Activated CD4-positive, alpha-beta T cell treated with anti-CD3 and anti-CD28 coated beads, Interleukin-2, amount 10 ng/mL, durations not matched to agents 7 days and 5 days (primary cell): Measurements from ENCODE around the gene CC2D2B. TPM values are rescaled to one million over a fixed set of nuclear protein-coding genes. Genes with fewer than 3 reads are reported as not detected.
A peak's percentile ranks its signal among the peaks of the same experiment; 100 is the strongest.
"Not testable (repeated sequence)": the region's sequence is repeated elsewhere in the genome, so short reads cannot be mapped to it uniquely, and the experiment has no call there.

Experiments used
- CTCF ChIA-PET: fragments of 350-600 bp; sonication (Branson Sonifier 250); formaldehyde crosslinking; loops from one replicate; lab custom pipeline; 2021; ENCODE audit warnings: antibody characterized with exemption; lab: Charles Lee
- POLR2A ChIA-PET: fragments of 350-600 bp; sonication (Branson Sonifier 250); formaldehyde crosslinking; loops from one replicate; lab custom pipeline; 2021; ENCODE audit warnings: antibody characterized with exemption; lab: Charles Lee
- DNase-seq: peaks from one replicate; pipeline ENCODE4 v3.0.0-alpha.2; 2020
- H3K27ac Mint-ChIP-seq: one replicate; pipeline ENCODE4 v1.8.0; 2021; ENCODE audit warnings: mild to moderate bottlenecking, moderate library complexity, mixed read lengths
- H3K27me3 Mint-ChIP-seq: one replicate; pipeline ENCODE4 v1.8.0; 2021; ENCODE audit warnings: mixed read lengths
- H3K36me3 Mint-ChIP-seq: one replicate; pipeline ENCODE4 v1.8.0; 2021; ENCODE audit warnings: low read depth, mixed read lengths
- H3K4me1 Mint-ChIP-seq: one replicate; pipeline ENCODE4 v1.8.0; 2021; ENCODE audit warnings: mixed read lengths
- H3K4me3 Mint-ChIP-seq: one replicate; pipeline ENCODE4 v1.8.0; 2021; ENCODE audit warnings: mild to moderate bottlenecking, moderate library complexity, mixed read lengths
- H3K9me3 Mint-ChIP-seq: one replicate; pipeline ENCODE4 v1.8.0; 2021; ENCODE audit warnings: mixed read lengths
- total RNA-seq, 2 experiments: library from RNA; stranded (reverse); gene quantifications; one replicate each; pipeline ENCODE4 v1.2.3, GENCODE V29; 2021

The CC2D2B gene
- total RNA-seq, 2 experiments from 2014 or later: not detected

DNA sequence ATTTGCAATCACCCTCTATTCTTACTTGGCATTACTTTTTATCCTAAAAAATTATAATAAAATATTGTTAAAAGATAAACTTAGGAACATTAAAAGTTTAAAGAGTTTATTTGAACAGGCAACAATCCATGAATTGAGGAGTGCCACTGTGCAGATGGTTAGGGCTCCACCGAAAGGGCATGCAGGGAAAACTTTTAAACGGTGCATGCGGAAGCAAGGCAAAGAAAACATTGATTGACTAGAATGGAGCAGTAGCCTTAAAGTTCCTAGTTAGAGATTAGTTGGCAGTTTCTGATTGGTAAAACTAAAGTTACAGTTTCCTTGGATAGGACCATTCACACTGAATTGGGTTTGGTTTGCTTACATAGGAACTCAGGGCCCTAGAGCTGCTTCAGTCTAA is 17.3 kb downstream of the CC2D2B start:
- H3K4me1 Mint-ChIP-seq: no peaks in the 10 kb centered on the region
- peaks cover 11% of the 10 kb centered on the region for H3K27me3 Mint-ChIP-seq
- H3K9me3 Mint-ChIP-seq: no peaks in the 10 kb centered on the region
- DNase-seq: no peak
- ChIA-PET POLR2A (no interaction called here), CTCF (no interaction called here)
- no peak overlapping the region for H3K27ac Mint-ChIP-seq
- H3K36me3 Mint-ChIP-seq: no peaks in the 10 kb centered on the region
- H3K4me3 Mint-ChIP-seq: no peak overlapping the region

DNA sequence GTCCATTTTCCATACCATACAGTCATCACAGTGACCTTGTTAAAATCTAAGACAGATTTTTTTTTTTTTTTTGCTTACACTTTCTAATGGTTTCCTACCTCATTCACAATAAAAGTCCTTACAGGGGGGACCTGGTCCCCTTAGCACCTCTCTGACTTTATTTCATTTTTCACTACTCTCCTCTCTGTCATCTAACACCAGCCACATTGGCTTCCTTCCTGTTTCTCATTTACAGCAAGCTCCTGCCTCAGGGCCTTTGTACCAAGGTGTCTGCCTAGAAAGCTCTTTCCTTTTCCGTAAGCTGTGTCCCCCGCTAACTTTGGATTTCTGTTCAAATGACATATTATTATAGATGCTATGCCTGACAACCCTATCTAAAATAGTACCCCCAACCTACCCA is 27.7 kb downstream of the CC2D2B start:
- POLR2A ChIA-PET: no interaction called here
- H3K27me3 Mint-ChIP-seq: peaks cover 10% of the 10 kb centered on the region
- DNase-seq: no peak
- H3K4me3 Mint-ChIP-seq: no peak overlapping the region
- H3K4me1 Mint-ChIP-seq: peaks cover 6% of the 10 kb centered on the region
- H3K9me3 Mint-ChIP-seq: no peaks in the 10 kb centered on the region
- H3K27ac Mint-ChIP-seq: no peak overlapping the region
- no peaks in the 10 kb centered on the region for H3K36me3 Mint-ChIP-seq
- CTCF ChIA-PET: no interaction called here

DNA sequence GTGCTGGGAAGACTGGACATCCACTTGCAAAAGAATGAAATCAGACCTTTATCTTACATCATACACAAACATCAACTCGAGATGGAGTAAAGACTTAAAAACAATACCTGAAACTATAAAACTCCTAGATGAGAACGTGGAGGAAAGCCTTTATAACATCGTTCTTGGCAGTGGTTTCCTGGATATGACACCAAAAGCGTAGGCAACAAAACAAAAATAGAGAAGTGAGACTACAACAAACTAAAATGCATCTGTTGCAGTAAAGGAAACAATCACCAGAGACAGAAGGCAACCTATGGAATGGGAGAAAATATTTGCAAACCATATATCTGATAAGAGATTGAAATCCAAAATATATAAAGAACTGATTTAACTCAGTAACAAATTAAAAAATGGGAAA is 33.3 kb downstream of the CC2D2B start:
- H3K27ac Mint-ChIP-seq: no peak overlapping the region
- no peak overlapping the region for H3K4me3 Mint-ChIP-seq
- no peak for DNase-seq
- H3K27me3 Mint-ChIP-seq: peaks cover 1% of the 10 kb centered on the region
- ChIA-PET CTCF (no interaction called here), POLR2A (no interaction called here)
- no peaks in the 10 kb centered on the region for H3K4me1 Mint-ChIP-seq
- H3K9me3 Mint-ChIP-seq: peaks cover 6% of the 10 kb centered on the region
- H3K36me3 Mint-ChIP-seq: no peaks in the 10 kb centered on the region

DNA sequence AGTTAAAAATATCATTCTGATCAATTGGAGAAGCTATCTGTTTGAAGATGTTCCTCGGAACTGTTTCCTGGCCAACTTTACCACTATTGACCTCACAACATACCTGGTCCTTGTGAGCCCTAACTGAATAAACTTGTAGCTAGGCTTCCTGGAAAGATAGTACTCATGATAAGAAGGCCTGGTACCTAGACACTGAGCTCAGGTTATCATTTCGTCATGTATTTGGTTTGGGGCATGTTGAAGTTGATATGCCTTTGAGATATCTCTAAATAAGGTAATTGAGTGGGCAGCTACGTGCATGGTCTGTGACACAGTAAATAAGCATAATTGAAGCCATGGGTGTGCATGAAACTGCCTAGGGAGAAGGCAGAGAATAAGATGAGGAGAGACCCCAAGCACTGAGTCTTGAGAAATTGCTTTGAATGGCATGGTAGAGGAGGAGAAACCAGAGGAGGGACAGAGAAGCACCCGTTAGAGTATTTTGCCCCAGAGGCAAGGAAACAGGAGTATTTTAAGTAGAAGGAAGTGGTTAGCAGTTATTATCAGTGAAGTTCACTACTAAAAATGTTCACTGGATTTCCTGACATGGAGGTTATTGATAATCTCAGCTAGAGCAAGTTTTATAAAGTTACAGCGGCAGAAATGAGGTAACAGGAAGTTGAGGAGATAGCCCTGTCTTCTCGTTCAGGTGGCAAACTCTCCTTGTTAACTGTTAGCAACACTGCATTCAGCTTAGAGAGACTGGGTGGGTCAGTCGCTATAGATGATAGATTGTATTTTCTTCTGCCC is 55.6 kb downstream of the CC2D2B start:
- Mint-ChIP-seq H3K27ac (peak overlapping the region; percentile 87), H3K4me1 (peaks cover 15% of the 10 kb centered on the region), H3K36me3 (no peaks in the 10 kb centered on the region), H3K4me3 (no peak overlapping the region), H3K9me3 (peaks cover 10% of the 10 kb centered on the region), H3K27me3 (peaks cover 2% of the 10 kb centered on the region)
- CTCF ChIA-PET: interaction anchor here (0.7 to 1.2 kb wide), 3 partner anchors 10 to 54 kb away, joined by 3 to 5 read pairs (median 3); no protein-coding TSS in a partner anchor
- POLR2A ChIA-PET: no interaction called here
- DNase-seq: no peak

DNA sequence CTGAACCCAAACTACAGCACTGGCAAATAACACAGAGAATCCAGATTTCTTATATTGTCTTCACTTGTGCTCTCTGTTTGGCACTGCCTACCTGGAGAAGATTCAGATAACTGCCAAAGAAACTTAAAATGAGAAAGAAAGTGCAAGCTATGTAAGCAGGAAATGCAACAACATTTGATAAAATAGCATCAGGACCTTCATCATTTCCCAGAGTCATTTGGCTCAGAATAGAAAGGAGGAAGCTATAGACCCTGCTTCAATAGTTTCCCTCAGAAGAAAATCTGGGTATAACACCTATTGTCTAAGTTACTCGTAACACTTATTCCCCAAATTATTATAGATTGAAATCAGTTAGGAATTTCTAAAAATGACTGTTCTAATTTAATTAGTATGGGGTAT is 56.2 kb downstream of the CC2D2B start:
- ChIA-PET CTCF (interaction anchor here (0.7 to 1.2 kb wide), 3 partner anchors 10 to 53 kb away, joined by 3 to 5 read pairs (median 3); no protein-coding TSS in a partner anchor), POLR2A (no interaction called here)
- Mint-ChIP-seq H3K9me3 (peaks cover 5% of the 10 kb centered on the region), H3K36me3 (no peaks in the 10 kb centered on the region), H3K4me3 (no peak overlapping the region), H3K27me3 (no peaks in the 10 kb centered on the region), H3K27ac (peak overlapping the region; percentile 87), H3K4me1 (peaks cover 15% of the 10 kb centered on the region)
- no peak for DNase-seq

DNA sequence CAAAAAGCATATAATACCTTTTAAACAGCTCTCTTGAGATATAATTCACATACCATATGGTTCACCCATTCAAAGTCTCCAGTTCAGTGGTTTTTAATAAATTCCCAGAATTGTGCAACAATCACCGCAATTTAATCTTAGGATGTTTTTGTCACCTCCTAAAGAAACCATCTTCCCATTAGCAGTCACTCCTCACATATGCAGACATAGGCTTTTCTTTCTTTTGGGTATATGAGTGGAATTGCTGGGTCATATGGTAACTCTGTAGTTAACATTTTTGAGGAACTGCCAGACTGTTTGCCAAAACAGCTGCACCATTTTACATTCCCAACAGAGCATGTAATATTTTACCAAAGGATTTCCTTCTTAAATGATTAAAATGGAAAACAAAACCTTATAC is 57.0 kb downstream of the CC2D2B start:
- no peak overlapping the region for H3K27ac Mint-ChIP-seq
- no peaks in the 10 kb centered on the region for H3K27me3 Mint-ChIP-seq
- CTCF ChIA-PET: interaction anchor here (1.2 kb wide), 1 partner anchor 12 kb away, joined by 5 read pairs; no protein-coding TSS in a partner anchor
- no peak for DNase-seq
- H3K9me3 Mint-ChIP-seq: peaks cover 5% of the 10 kb centered on the region
- peaks cover 15% of the 10 kb centered on the region for H3K4me1 Mint-ChIP-seq
- no peak overlapping the region for H3K4me3 Mint-ChIP-seq
- POLR2A ChIA-PET: no interaction called here
- H3K36me3 Mint-ChIP-seq: no peaks in the 10 kb centered on the region

DNA sequence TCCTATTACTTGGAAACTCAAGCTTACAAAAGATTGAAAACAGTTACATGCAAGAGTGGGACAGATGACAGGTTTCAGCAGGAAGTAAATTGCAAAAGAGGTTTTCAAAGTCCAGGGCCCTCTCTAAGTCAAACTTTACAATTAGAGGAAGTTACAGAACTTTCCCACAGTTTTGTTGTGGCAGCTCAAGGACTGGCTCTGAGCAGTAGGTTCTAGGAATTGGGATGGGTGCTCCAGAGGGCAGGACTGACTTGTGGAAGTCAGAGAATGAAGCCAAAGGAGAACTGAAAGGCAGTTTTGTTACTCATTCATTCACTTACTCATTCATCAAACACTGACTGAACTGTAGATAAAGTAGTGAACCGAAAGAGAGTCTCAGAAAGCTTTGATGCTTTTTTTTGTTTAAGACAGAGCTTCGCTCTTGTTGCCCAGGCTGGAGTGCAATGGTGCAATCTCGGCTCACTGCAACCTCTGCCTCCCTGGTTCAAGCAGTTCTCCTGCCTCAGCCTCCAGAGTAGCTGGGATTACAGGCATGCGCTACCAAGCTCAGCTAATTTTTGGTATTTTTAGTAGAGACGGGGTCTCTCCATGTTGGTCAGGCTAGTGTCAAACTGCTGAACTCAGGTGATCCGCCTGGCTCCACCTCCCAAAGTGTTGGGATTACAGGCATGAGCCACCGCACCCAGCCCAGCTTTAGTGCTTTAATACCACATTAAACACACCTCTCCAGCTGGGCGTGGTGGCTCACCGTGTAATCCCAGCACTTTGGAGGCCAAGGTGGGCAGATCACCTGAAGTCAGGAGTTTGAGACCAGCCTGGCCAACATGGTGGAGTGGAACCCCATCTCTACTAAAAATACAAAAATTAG is 68.8 kb downstream of the CC2D2B start:
- H3K27ac Mint-ChIP-seq: no peak overlapping the region
- no peak overlapping the region for H3K4me3 Mint-ChIP-seq
- ChIA-PET CTCF (interaction anchor here (0.5 kb wide), 1 partner anchor 203 kb away, joined by 3 read pairs; no protein-coding TSS in a partner anchor), POLR2A (no interaction called here)
- no peak for DNase-seq
- no peaks in the 10 kb centered on the region for H3K36me3 Mint-ChIP-seq
- H3K27me3 Mint-ChIP-seq: peaks cover 7% of the 10 kb centered on the region
- H3K4me1 Mint-ChIP-seq: no peaks in the 10 kb centered on the region
- H3K9me3 Mint-ChIP-seq: no peaks in the 10 kb centered on the region

DNA sequence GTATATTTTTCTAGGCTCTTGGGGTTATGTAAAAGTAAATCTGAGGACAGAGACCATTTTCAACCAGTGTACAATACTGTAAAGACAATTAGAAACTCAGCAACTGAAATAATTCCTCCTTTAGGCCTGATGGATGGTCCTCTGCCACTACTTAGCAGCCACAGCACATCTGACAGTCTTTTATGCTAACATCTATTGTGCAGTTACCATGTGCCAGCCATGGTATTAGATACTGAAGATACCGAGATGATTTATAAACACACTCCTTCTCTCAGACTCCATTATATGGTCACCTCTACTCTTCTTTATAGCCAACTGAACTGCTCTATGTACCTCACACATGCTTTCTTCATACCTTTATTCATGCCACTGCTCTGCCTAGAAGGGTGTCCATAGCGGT is 74.4 kb downstream of the CC2D2B start:
- no peak overlapping the region for H3K27ac Mint-ChIP-seq
- H3K27me3 Mint-ChIP-seq: no peaks in the 10 kb centered on the region
- no peaks in the 10 kb centered on the region for H3K36me3 Mint-ChIP-seq
- no peak for DNase-seq
- H3K4me1 Mint-ChIP-seq: no peaks in the 10 kb centered on the region
- POLR2A ChIA-PET: no interaction called here
- no peak overlapping the region for H3K4me3 Mint-ChIP-seq
- CTCF ChIA-PET: interaction anchor here (0.5 kb wide), 1 partner anchor 688 kb away, joined by 4 read pairs; no protein-coding TSS in a partner anchor
- no peaks in the 10 kb centered on the region for H3K9me3 Mint-ChIP-seq

DNA sequence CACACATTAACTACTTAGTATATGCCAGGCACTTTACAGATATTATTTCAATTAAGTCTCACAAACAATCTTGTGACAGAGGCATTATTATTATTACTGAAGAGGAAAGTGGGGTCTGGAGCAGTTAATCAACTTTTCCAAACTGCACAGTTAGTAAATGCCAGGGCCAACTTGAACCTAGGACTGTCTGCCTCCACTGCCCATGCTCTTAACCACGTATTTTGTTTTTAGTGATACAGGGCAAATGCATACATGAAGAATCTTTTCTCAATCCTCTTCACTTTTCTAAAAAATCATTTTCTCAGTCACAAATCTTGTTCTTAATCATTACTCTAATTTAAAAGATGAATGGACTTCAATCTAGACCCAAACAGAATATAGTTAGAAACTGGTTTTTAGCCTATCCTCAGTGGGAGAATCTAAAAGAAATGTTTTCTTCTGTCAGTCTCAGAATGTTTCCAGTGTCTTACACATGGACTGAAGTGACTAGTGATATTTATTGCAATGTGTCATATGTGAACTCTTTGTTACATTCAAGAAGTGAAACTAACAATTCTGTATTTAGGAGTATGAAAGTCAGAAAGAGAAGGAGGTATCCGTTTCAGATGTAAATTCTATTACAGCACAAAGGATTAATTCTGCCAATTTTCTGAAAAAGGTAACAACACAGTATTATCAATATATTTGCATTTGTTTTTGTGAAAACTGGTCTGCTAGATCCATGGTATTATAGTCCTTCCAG is 80.1 kb downstream of the CC2D2B start:
- no peaks in the 10 kb centered on the region for H3K9me3 Mint-ChIP-seq
- POLR2A ChIA-PET: no interaction called here

DNA sequence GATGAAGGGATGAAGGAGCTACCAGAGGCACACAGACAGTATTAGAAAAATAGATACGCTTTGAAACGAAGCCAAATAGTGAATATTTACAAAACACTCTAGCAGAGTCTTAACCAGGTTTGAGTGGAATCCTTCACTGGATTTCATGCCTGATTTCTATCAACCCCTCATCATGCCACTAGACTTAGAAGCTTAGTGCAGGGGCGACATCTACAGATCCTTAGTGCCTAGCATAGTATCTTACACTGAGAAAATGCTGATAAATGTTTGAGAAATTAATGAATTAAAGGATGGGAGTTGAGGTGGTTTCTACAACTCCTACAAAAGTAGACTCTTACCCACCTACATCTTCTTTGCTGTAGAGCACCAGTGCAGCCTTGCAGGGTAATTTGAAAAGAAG is 80.9 kb downstream of the CC2D2B start:
- Mint-ChIP-seq H3K4me1 (no peaks in the 10 kb centered on the region), H3K9me3 (no peaks in the 10 kb centered on the region), H3K4me3 (no peak overlapping the region), H3K27ac (no peak overlapping the region), H3K27me3 (peaks cover 8% of the 10 kb centered on the region), H3K36me3 (no peaks in the 10 kb centered on the region)
- POLR2A ChIA-PET: no interaction called here
- CTCF ChIA-PET: no interaction called here
- no peak for DNase-seq

More for the DNA sequence above, 80.1 kb downstream of the CC2D2B start:
- no peaks in the 10 kb centered on the region for H3K36me3 Mint-ChIP-seq
- no peak overlapping the region for H3K4me3 Mint-ChIP-seq
- no peaks in the 10 kb centered on the region for H3K4me1 Mint-ChIP-seq
- no peak for DNase-seq
- CTCF ChIA-PET: no interaction called here
- peaks cover 8% of the 10 kb centered on the region for H3K27me3 Mint-ChIP-seq
- H3K27ac Mint-ChIP-seq: no peak overlapping the region

DNA sequence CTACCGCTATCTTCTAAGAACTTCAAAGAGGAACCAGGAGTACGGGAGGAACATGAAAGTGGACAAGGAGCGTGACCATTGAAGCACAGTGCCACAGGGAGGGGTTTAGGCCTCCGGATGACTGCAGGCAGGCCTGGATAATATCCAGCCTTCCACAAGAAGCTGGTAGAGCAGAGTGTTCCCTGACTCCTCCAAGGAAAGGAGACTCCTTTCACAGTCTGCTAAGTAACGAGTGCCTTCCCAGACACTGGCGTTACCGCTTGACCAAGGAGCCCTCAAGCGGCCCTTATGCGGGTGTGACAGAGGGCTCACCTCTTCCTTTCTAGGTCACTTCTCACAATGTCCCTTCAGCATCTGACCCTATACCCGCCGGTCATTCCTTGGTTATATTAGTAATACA is 86.6 kb downstream of the CC2D2B start:
- CTCF ChIA-PET: not testable (repeated sequence)

DNA sequence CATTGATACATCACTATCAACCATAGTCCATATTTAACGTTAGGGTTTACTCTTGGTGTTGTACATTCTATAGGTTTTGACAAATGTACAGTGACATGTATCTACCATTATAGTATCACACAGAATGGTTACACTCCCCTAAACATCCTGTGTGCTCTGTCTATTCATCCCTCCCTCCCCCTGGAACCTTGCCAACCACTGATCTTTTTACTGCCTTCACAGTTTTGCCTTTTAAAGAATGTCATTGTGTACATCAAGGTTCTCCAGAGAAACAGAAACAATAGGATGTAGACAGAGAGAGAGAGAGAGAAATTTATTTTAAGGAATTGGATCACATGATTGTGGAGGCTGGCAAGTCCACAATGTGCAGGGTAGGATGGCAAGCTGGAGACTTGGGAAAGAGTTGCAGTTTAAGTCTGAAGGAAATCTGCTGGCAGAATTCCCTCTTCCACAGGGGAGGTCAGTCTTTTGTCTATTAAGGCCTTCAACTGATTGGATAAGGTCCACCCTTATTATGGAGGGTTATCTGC is 90.5 kb downstream of the CC2D2B start:
- Mint-ChIP-seq H3K36me3 (no peaks in the 10 kb centered on the region), H3K4me3 (no peak overlapping the region), H3K4me1 (no peaks in the 10 kb centered on the region), H3K27me3 (no peaks in the 10 kb centered on the region), H3K27ac (no peak overlapping the region), H3K9me3 (no peaks in the 10 kb centered on the region)
- ChIA-PET CTCF (no interaction called here), POLR2A (no interaction called here)
- DNase-seq: no peak

More for the DNA sequence above, 86.6 kb downstream of the CC2D2B start:
- H3K4me3 Mint-ChIP-seq, H3K27me3 Mint-ChIP-seq, H3K27ac Mint-ChIP-seq, H3K36me3 Mint-ChIP-seq, H3K4me1 Mint-ChIP-seq, H3K9me3 Mint-ChIP-seq, DNase-seq, POLR2A ChIA-PET: not testable (repeated sequence)
